Keratinocyte (primary cell): Measurements from ENCODE around the gene XKR3. TPM values are rescaled to one million over a fixed set of nuclear protein-coding genes. Genes with fewer than 3 reads are reported as not detected.
"Not testable (repeated sequence)": the region's sequence is repeated elsewhere in the genome, so short reads cannot be mapped to it uniquely, and the experiment has no call there.

ENCODE experiments used
- DNase-seq: peaks from one replicate; pipeline ENCODE4 v3.0.0-alpha.2; 2011; ENCODE audit warnings: low read depth, missing footprints, low spot score
- FAIRE-seq: peaks from 2 replicates; lab custom pipeline; 2011; peaks lifted over from hg19 to GRCh38; lab: Jason Lieb, UNC
- H2AFZ ChIP-seq: 2 replicates; pipeline ENCODE4 v1.6.0; 2012; ENCODE audit warnings: low read length, control low read depth, inconsistent platforms; ENCODE audit not compliant: control insufficient read depth
- H3K27ac ChIP-seq: 2 replicates; pipeline ENCODE4 v1.5.1; 2011; ENCODE audit warnings: low read length; ENCODE audit not compliant: control insufficient read depth, insufficient read depth
- H3K27me3 ChIP-seq: 3 replicates; pipeline ENCODE4 v1.6.0; 2011; ENCODE audit warnings: low read length; ENCODE audit not compliant: control insufficient read depth, insufficient read depth; ENCODE audit errors: extremely low read depth
- H3K36me3 ChIP-seq, 2 experiments: 2 replicates in 1 of 2; 3 replicates in 1 of 2; pipeline ENCODE4 v1.5.1; 2011; ENCODE audit warnings: low read length in 2 of 2, mild to moderate bottlenecking in 1 of 2; ENCODE audit not compliant: control insufficient read depth in 2 of 2, insufficient read depth in 2 of 2; ENCODE audit errors: extremely low read depth in 1 of 2
- H3K4me1 ChIP-seq: 3 replicates; pipeline ENCODE4 v1.5.1; 2011; ENCODE audit warnings: low read length; ENCODE audit not compliant: control insufficient read depth, insufficient read depth; ENCODE audit errors: extremely low read depth
- H3K4me2 ChIP-seq: 3 replicates; pipeline ENCODE4 v1.6.0; 2011; ENCODE audit warnings: low read depth, low read length; ENCODE audit not compliant: control insufficient read depth, insufficient read depth; ENCODE audit errors: extremely low read depth
- H3K4me3 ChIP-seq, 3 experiments: fragments of 200-600 bp in 1 of 3; sonication (generic) in 1 of 3; 2 replicates in 2 of 3; 3 replicates in 1 of 3; pipeline ENCODE4 v1.5.1; 2011 to 2016; ENCODE audit warnings: low read length in 3 of 3, mild to moderate bottlenecking in 3 of 3, control low read depth in 2 of 3, inconsistent platforms in 1 of 3, low read depth in 1 of 3, mixed read lengths in 1 of 3, mixed run types in 1 of 3, moderate library complexity in 1 of 3; ENCODE audit not compliant: control insufficient read depth in 2 of 3, insufficient read depth in 2 of 3; ENCODE audit errors: extremely low read depth in 1 of 3
- H3K79me2 ChIP-seq: 2 replicates; pipeline ENCODE4 v1.6.0; 2012; ENCODE audit warnings: low read length; ENCODE audit not compliant: control insufficient read depth, insufficient read depth
- H3K9ac ChIP-seq: 3 replicates; pipeline ENCODE4 v1.6.0; 2011; ENCODE audit warnings: low read length; ENCODE audit not compliant: control insufficient read depth, insufficient read depth; ENCODE audit errors: extremely low read depth
- H3K9me1 ChIP-seq: 3 replicates; pipeline ENCODE4 v1.6.0; 2011; ENCODE audit warnings: low read length; ENCODE audit not compliant: control insufficient read depth, insufficient read depth; ENCODE audit errors: extremely low read depth
- H3K9me3 ChIP-seq: 2 replicates; pipeline ENCODE4 v1.5.1; 2012; ENCODE audit warnings: low read depth, low read length; ENCODE audit not compliant: control insufficient read depth
- H4K20me1 ChIP-seq: 3 replicates; pipeline ENCODE4 v1.6.0; 2011; ENCODE audit warnings: low read length; ENCODE audit not compliant: control insufficient read depth, insufficient read depth; ENCODE audit errors: extremely low read depth
- EZH2 ChIP-seq: IDR thresholded peaks from one replicate; pipeline ENCODE4 v1.6.1; 2012; ENCODE audit warnings: inconsistent platforms, mild to moderate bottlenecking, low read length, moderate library complexity
- dilution Hi-C: fragments of 300-500 bp; cut with MboI; formaldehyde crosslinking; loops from one replicate; pipeline ENCODE4 v1.7.0; 2020; ENCODE audit warnings: low sequenced_read_pairs; ENCODE audit not compliant: extremely low pct_ligation_motif_present
- polyA plus RNA-seq, 5 experiments: library from polyadenylated mRNA; depleted of rRNA in 3 of 5; stranded (reverse) in 3 of 5; stranded (forward) in 1 of 5; unstranded in 1 of 5; fragments of >200 nt; gene quantifications; 1 replicate in 1 of 5; 2 replicates in 3 of 5; 3 replicates in 1 of 5; pipeline versions ENCODE4 v1.2.1 to v1.2.3, GENCODE V29; 2011 to 2012; ENCODE audit warnings: missing spikeins in 2 of 5, low read depth in 1 of 5, low replicate concordance in 1 of 5
- TF ChIP-seq, protein P1 (sequence below), 3 experiments: IDR thresholded peaks in 1 of 3; conservative IDR thresholded peaks in 1 of 3; optimal IDR thresholded peaks in 1 of 3; 2 replicates in 2 of 3; 3 replicates in 1 of 3; pipeline versions ENCODE3 to v1.5.1; 2011; ENCODE audit warnings: low read length in 3 of 3, mild to moderate bottlenecking in 3 of 3, moderate library complexity in 2 of 3, control low read depth in 1 of 3, inconsistent platforms in 1 of 3; ENCODE audit not compliant: insufficient read depth in 2 of 3; ENCODE audit errors: extremely low read depth in 1 of 3

The XKR3 gene
- polyA plus RNA-seq, 1 donor (not counting 4 experiments of a cell fraction or from before 2014, with no cell fraction given): not detected

- Histone ChIP-seq H3K4me1 (no peaks in the 10 kb centered on the region), H3K79me2 (no peaks in the 10 kb centered on the region), H3K9me1 (no peaks in the 10 kb centered on the region), H4K20me1 (no peaks in the 10 kb centered on the region), H3K4me2 (no peak overlapping the region), H2AFZ (no peak overlapping the region), H3K27ac (no peak overlapping the region), H3K4me3 (no peak overlapping the region), H3K36me3 (no peaks in the 10 kb centered on the region), H3K9me3 (no peaks in the 10 kb centered on the region), H3K9ac (no peak overlapping the region), H3K27me3 (no peaks in the 10 kb centered on the region)
- dilution Hi-C loops: no loop called here
- TF ChIP-seq, protein P1, sequence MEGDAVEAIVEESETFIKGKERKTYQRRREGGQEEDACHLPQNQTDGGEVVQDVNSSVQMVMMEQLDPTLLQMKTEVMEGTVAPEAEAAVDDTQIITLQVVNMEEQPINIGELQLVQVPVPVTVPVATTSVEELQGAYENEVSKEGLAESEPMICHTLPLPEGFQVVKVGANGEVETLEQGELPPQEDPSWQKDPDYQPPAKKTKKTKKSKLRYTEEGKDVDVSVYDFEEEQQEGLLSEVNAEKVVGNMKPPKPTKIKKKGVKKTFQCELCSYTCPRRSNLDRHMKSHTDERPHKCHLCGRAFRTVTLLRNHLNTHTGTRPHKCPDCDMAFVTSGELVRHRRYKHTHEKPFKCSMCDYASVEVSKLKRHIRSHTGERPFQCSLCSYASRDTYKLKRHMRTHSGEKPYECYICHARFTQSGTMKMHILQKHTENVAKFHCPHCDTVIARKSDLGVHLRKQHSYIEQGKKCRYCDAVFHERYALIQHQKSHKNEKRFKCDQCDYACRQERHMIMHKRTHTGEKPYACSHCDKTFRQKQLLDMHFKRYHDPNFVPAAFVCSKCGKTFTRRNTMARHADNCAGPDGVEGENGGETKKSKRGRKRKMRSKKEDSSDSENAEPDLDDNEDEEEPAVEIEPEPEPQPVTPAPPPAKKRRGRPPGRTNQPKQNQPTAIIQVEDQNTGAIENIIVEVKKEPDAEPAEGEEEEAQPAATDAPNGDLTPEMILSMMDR (optimal IDR thresholded peaks at IDR 0.05 in 1 of 3, IDR thresholded peaks at IDR 0.05 in 1 of 3, conservative IDR thresholded peaks at IDR 0.05 in 1 of 3; ENCODE audit: extremely low read depth in 1 of 3, insufficient read depth in 2 of 3, low read length in 3 of 3): no peak
- TF ChIP-seq EZH2: no peak
- DNase-seq (no peak), FAIRE-seq (no peak)
Observed at GRCh38 chr22:16776080-16776479, 49.1 kb downstream of the XKR3 start.

- Histone ChIP-seq H3K4me3 (no peak overlapping the region), H3K27me3 (no peaks in the 10 kb centered on the region), H3K9ac (no peak overlapping the region), H3K79me2 (no peaks in the 10 kb centered on the region), H3K27ac (no peak overlapping the region), H3K9me1 (no peaks in the 10 kb centered on the region), H4K20me1 (no peaks in the 10 kb centered on the region), H3K9me3 (no peaks in the 10 kb centered on the region), H2AFZ (no peak overlapping the region), H3K36me3 (no peaks in the 10 kb centered on the region), H3K4me2 (no peak overlapping the region), H3K4me1 (no peaks in the 10 kb centered on the region)
- TF ChIP-seq, protein P1 (optimal IDR thresholded peaks at IDR 0.05 in 1 of 3, IDR thresholded peaks at IDR 0.05 in 1 of 3, conservative IDR thresholded peaks at IDR 0.05 in 1 of 3; ENCODE audit: extremely low read depth in 1 of 3, insufficient read depth in 2 of 3, low read length in 3 of 3): no peak
- no peak for TF ChIP-seq EZH2
- DNase-seq (no peak), FAIRE-seq (no peak)
- dilution Hi-C loops: no loop called here
Observed at GRCh38 chr22:16774911-16775500, 50.2 kb downstream of the XKR3 start.

GRCh38 chr22:16771569-16771968 lies 53.6 kb downstream of the XKR3 start:
- not testable (repeated sequence) for H3K9ac ChIP-seq

DNA sequence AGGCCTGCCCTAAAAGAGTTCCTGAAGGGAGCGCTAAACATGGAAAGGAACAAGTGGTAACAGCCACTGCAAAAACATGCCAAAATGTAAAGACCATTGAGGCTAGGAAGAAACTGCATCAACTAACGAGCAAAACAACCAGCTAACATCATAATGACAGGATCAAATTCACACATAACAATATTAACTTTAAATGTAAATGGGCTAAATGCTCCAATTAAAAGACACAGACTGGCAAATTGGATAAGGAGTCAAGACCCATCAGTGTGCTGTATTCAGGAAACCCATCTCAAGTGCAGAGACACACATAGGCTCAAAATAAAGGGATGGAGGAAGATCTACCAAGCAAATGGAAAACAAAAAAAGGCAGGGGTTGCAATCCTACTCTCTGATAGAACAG lies 57.3 kb downstream of the XKR3 start:
- H3K27ac ChIP-seq, H3K27me3 ChIP-seq, H3K9ac ChIP-seq, H3K79me2 ChIP-seq, H4K20me1 ChIP-seq, H3K9me3 ChIP-seq, H2AFZ ChIP-seq, dilution Hi-C loops, FAIRE-seq, H3K9me1 ChIP-seq, DNase-seq, H3K36me3 ChIP-seq, H3K4me1 ChIP-seq, H3K4me2 ChIP-seq, H3K4me3 ChIP-seq: not testable (repeated sequence)

More at GRCh38 chr22:16771569-16771968, 53.6 kb downstream of the XKR3 start:
- H3K4me1 ChIP-seq, H2AFZ ChIP-seq, H3K27ac ChIP-seq, H3K9me1 ChIP-seq, H3K79me2 ChIP-seq, H3K4me2 ChIP-seq, FAIRE-seq, H3K9me3 ChIP-seq, H3K36me3 ChIP-seq, dilution Hi-C loops, H4K20me1 ChIP-seq, H3K4me3 ChIP-seq, H3K27me3 ChIP-seq, DNase-seq: not testable (repeated sequence)
